HG03460 (cell line): ENCODE data around the gene UMODL1.

Experiments
- ATAC-seq: cut with Tn5 transposase; IDR thresholded peaks from one replicate; pipeline ENCODE4 v1.9.1; 2021; ENCODE audit not compliant: unreplicated experiment

The UMODL1 gene

DNA sequence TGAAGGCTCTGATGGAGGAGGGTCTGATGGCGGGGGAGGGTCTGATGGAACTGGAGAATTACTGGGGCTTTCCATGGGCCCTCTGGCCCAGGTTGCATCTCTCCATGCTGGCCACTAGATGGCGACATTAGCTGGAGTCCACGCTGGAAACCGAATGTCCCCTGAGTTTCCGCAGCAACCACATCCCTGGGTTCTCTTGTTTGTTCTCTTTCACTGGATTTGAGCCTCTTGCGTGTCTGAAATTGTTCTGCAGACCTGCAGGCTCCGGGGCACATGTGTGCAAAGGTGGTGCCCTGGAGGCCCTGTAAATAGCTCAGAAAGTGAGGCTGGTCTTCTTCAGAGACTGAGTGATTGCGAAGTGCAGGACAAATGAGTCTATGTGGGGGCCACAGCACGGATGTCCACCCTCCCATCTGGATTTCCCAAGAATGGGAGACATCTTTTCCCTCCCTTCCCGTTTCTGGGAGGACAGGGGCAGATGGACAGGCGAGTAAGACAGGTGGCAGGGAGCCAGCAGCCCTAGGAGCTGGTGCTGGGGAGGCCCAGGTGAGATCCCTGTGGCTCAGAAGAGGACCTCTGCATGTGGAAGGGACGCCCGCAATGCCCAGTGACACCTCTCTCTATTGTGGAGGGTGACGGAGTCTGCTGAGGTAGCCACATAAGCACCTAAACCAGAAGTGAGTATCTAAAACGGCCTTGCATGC lies 74.6 kb downstream of the UMODL1 start:
- ATAC-seq, result no peak

GRCh38 chr21:42146273-42146805 lies 75.2 kb downstream of the UMODL1 start:
- ATAC-seq, result no peak

- no peak for ATAC-seq
These were observed 75.7 kb downstream of the UMODL1 start for GRCh38 chr21:42146821-42147220.

DNA sequence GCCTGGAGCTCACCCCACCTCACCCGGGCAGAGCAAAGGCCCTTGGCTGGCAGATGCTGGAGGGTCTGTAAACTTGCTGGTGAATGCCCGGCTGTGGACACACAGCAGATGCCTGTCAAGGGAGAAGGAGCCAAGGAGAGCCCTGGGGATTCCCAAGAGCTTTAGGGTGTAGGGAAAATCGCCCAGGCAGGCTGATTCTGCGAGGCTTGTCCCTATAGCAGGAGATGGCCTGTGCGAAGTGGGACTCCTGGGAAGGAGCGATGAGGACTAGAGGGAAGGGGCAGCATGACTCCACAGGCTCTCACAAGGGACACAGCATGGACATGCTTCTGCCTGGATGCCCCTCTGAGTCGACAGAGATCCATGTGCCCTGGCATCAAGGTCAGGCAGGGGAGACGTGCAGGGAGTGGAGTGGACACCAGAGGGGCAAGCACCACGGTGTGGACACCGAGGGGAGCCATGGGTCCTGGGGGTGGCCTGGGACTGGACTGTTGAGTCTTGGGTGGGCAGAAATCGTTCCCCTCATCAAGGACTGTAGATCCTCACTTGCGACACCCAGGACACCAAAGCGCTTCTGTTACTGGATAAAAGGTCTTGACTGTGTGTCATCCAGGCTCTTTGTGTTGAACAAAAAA lies 76.4 kb downstream of the UMODL1 start:
- no peak for ATAC-seq

- ATAC-seq, result no peak
These were observed 77.0 kb downstream of the UMODL1 start for GRCh38 chr21:42148097-42148496.

GRCh38 chr21:42148584-42148983 lies 77.5 kb downstream of the UMODL1 start:
- no peak for ATAC-seq

- no peak for ATAC-seq
These were observed 78.7 kb downstream of the UMODL1 start for GRCh38 chr21:42149656-42150473.

GRCh38 chr21:42150474-42151085 lies 79.5 kb downstream of the UMODL1 start:
- ATAC-seq, result no peak

DNA sequence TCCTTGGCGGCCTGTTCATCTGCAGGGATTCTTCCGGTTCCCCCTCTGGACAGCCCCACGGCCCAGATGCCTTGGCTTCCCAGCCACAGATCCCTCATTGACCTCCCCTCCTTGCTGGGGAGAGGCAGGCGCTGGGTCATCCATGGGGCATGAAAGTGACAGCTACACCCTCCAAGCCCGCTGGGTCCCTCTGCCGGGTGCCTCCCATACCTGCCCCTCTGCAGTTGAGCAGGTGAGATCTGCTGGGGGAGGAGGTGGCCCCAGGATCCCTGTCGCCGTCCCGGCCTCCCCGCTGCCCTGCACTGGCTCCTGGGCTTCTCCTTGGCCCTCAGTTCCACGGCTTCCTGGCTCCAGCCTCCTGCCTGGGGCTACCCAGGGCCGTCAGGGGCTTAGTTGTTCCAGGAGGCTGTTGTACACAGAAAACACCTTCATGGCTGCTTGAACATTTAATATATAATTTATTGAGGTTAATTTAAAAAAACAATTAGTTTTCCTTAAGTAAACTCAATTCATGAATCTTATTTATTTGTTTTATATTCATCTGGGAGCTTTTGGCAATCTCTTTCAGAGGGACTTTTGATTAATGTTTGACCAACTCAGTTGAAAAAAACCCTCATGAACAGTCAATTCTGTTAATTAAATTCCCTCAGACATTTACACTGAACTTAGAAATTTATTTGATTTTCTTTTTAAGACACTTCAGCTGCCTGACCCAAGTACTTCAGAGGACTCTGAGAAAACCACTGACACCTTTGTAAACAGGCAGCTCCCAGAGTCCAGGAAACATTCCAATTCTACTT lies 80.2 kb downstream of the UMODL1 start:
- no peak for ATAC-seq

- ATAC-seq, result no peak
These were observed 80.8 kb downstream of the UMODL1 start for GRCh38 chr21:42151948-42152220.

- no peak for ATAC-seq
These were observed 82.0 kb downstream of the UMODL1 start for GRCh38 chr21:42153046-42153686.

GRCh38 chr21:42153746-42154145 lies 82.6 kb downstream of the UMODL1 start:
- no peak for ATAC-seq

- no peak for ATAC-seq
These were observed 83.3 kb downstream of the UMODL1 start for GRCh38 chr21:42154237-42155044.

GRCh38 chr21:42155045-42155855 lies 84.1 kb downstream of the UMODL1 start:
- no peak for ATAC-seq

- ATAC-seq, result no peak
These were observed 85.8 kb downstream of the UMODL1 start for GRCh38 chr21:42156690-42157605.

DNA sequence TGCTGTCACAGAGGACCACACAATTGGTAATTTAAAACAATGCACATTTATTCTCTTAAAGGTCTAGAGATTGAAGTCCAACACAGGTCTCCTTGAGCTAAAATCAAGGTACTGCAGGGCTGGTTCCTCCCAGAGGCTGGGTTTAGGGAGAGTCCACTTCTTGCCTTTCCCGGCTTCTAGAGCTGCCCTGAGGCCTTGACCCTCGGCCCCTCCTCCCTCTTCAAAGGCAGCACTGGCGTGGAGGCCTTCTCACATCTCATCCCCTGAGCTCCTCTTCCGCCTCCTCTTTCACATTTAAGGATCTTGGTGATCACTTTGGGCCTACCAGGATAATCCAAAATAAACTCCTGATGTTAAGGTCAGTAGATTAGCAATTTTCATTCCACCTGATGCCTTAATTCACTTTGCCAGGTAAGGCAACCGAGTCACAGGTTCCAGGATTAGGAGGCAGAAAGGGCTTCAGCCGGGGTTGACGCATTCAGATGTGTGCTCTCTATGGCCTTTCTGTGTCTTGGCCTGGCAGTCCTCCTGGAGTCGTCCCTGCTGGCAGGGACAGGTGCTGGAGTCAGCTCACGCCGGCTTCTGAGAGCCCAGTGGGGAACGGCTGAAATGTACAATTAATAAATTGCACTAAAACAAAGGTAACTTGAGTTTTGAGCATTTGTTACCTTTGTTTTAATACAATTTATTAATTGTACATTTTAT lies 86.6 kb downstream of the UMODL1 start:
- ATAC-seq, result no peak

- ATAC-seq, result no peak
These were observed 87.7 kb downstream of the UMODL1 start for GRCh38 chr21:42158846-42159245.
